Measurements from ENCODE around the gene SLC29A3. TPM values are rescaled to one million over a fixed set of nuclear protein-coding genes. Genes with fewer than 3 reads are reported as not detected.

Gene SLC29A3
- total RNA-seq, 1 experiment from 2014 or later, result 9.2 TPM

DNA sequence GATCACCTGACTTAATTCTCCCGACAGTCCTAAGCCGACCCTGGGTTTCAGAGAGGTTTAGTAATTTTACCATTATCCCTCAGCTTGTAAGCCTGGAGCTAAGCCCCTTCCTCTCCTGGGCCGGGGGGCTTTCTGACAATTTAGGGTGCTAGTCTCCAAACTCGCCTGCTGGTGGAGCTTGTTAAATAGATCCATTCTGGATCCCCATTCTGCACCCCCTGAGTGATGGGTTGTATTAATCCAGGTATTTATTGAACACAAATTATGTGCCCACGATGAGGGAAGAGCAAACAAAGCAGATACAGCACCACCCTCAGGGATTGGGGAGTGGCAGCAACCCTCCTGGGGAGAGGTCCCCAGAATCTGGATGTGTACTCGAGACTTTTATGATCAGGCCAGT lies 1.3 kb upstream of the SLC29A3 start:
- H3K27me3 ChIP-seq (ENCODE audit: insufficient read depth, low read length), result no peaks in the 10 kb centered on the region; the same call in 1 of the 2 replicates
- H2BK12ac ChIP-seq (ENCODE audit: insufficient read length, low read depth, low read length), result no peak overlapping the region
- H3K23ac ChIP-seq (ENCODE audit: insufficient read length, low read depth, low read length), result no peak overlapping the region
- H4K20me1 ChIP-seq (ENCODE audit: control insufficient read depth, insufficient read depth, insufficient read length), result no peaks in the 10 kb centered on the region
- TF ChIP-seq CTCF (conservative IDR thresholded peaks at IDR 0.05), result no peak; the same call in 2 of the 3 replicates
- H2BK20ac ChIP-seq (ENCODE audit: low read depth, low read length, poor library complexity, severe bottlenecking), result no peak overlapping the region
- no peak overlapping the region for H4K5ac ChIP-seq (ENCODE audit: insufficient read length, low read depth, low read length)
- H3K4me3 Mint-ChIP-seq, result peak overlapping the region in 1 of 2 experiments; percentile 52; a peak in 2 of 5 replicates
- no peak overlapping the region for H3K14ac ChIP-seq (ENCODE audit: insufficient read depth, low read length)
- H3K36me3 Mint-ChIP-seq (ENCODE audit: insufficient read depth in 1 of 3, low read depth in 3 of 3), result peaks cover 0 to 2% (median 1%) of the 10 kb centered on the region in 3 experiments; a peak in 5 of 7 replicates
- no peaks in the 10 kb centered on the region for H3K4me1 ChIP-seq (ENCODE audit: insufficient read depth, low read length)
- H2BK15ac ChIP-seq (ENCODE audit: low read depth, low read length), result no peak overlapping the region
- H3K9me3 ChIP-seq (ENCODE audit: control insufficient read depth, low read depth, low read length), result no peaks in the 10 kb centered on the region
- no peak overlapping the region for H3T11ph ChIP-seq (ENCODE audit: low read length)
- H3K79me2 ChIP-seq (ENCODE audit: insufficient read depth, low read length), result no peaks in the 10 kb centered on the region
- H3K27ac Mint-ChIP-seq, result no peak overlapping the region
- H3K4me1 Mint-ChIP-seq, result peaks cover 24% of the 10 kb centered on the region in 2 experiments
- no peak overlapping the region for H4K91ac ChIP-seq (ENCODE audit: insufficient read length, low read depth, low read length)
- no peak overlapping the region for H2BK120ac ChIP-seq (ENCODE audit: low read depth, low read length, poor library complexity, severe bottlenecking)
- H3K23me2 ChIP-seq (ENCODE audit: insufficient read length, low read depth, low read length, poor library complexity, severe bottlenecking), result peaks cover 7% of the 10 kb centered on the region
- H3K4me2 ChIP-seq (ENCODE audit: insufficient read depth, insufficient read length, low read length), result no peak overlapping the region
- no peaks in the 10 kb centered on the region for H3K79me1 ChIP-seq (ENCODE audit: insufficient read depth, low read depth, low read length, poor library complexity, severe bottlenecking)
- WGBS (ENCODE audit: extremely low coverage, insufficient read length, low lambda C conversion rate), result no CpG with 5 or more reads among the region's 6 CpGs
- H3K27ac ChIP-seq (ENCODE audit: insufficient read length, low read depth, low read length), result no peak overlapping the region
- H2AK5ac ChIP-seq (ENCODE audit: insufficient read length, low read length), result no peak overlapping the region
- no peak overlapping the region for H2BK5ac ChIP-seq (ENCODE audit: insufficient read length, low read length)
- H2AFZ ChIP-seq (ENCODE audit: low read length), result no peak overlapping the region
- H3K9me3 Mint-ChIP-seq, result no peaks in the 10 kb centered on the region; a peak in 1 of 5 replicates
- H3K4ac ChIP-seq (ENCODE audit: low read depth, low read length), result no peak overlapping the region
- H3K18ac ChIP-seq (ENCODE audit: insufficient read length, low read depth, low read length), result no peak overlapping the region
- H4K8ac ChIP-seq (replicated peaks; ENCODE audit: insufficient read length, low read depth, low read length), result no peak overlapping the region
- no peak for DNase-seq
- H3K9ac ChIP-seq (ENCODE audit: extremely low read depth, insufficient read length, low read length), result no peak overlapping the region
- no peak overlapping the region for H3K56ac ChIP-seq (ENCODE audit: insufficient read length, low read depth, low read length)
- H3K27me3 Mint-ChIP-seq (ENCODE audit: low read depth), result peaks cover 16% of the 10 kb centered on the region

Data from H9 (cell line).